HL-60/S4 treated with retinoic acid at 250 ng/mL for 4 days and 3 days (cell line): Measurements from ENCODE around the gene CAMSAP2.

Experiments used
- in situ Hi-C: fragments of 300-500 bp; cut with MboI; formaldehyde crosslinking; loops from 2 replicates; pipeline ENCODE4 v1.7.0; 2022; ENCODE audit warnings: low sequenced_read_pairs

The CAMSAP2 gene

GRCh38 chr1:200874694-200875093 is 136.0 kb downstream of the CAMSAP2 start:
- in situ Hi-C loops, result no loop called here

DNA sequence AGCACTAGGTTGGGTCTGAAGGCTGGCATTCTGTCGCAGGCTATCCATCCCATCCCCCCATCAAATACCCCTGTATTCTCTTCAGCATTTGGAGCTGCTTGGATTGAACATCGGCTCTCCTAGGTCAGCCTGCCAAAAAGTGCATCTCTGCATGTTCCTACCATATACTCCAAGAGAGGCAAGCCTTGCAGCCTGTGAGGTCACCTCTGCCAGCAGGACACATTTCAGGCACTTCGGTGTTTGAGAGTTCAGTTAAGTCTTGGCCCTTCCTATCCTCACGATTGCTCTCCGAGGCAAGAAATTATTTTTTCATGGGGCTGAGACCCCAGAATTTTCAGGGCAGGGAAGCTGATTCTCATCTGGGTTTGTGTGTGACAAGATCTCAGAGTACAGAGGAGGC is 136.7 kb downstream of the CAMSAP2 start:
- in situ Hi-C loops, result no loop called here

DNA sequence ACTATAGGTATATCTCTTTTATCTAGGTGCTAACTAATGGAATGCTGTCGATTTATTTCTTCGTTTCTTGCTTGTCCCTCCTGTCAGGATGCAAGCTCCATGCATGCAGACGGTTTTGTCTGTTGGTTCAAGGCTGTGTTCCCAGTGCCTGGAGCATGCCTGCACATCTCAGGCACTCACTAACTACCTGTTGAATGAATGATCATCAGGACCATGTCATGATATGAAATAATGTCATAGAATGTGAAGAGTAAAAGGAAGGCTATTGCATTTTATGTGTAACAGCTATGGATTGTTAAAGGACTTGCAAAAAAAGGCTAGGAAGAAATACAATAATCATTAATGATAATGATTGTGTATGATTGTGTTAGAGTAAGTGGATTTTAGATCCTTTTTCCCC is 138.3 kb downstream of the CAMSAP2 start:
- in situ Hi-C loops, result no loop called here

- in situ Hi-C loops, result no loop called here
Measured at GRCh38 chr1:200877839-200878551, 139.3 kb downstream of the CAMSAP2 start.

- in situ Hi-C loops, result no loop called here
Measured at GRCh38 chr1:200880212-200880611, 141.5 kb downstream of the CAMSAP2 start.

DNA sequence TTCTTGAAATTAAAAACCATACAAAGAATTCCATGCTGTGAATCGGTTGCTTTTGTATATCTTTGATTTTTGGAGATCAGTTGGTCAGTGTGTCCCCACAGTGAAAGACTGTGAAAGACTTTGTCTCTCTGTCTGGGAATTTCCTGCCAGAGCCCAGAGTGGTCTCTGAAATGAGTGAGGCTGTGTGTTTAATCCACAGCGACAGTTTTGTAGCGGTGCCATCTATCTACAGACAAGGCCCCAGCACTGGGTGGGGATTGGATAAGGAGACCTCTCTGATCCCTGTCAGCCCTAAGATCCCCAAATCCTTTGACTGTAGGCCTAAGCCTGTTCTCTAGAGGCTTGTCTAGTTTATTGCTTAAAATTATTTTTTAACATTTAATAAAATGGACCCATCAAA is 144.4 kb downstream of the CAMSAP2 start:
- in situ Hi-C loops, result no loop called here

GRCh38 chr1:200885623-200886402 is 147.1 kb downstream of the CAMSAP2 start:
- in situ Hi-C loops, result no loop called here

- in situ Hi-C loops, result no loop called here
Measured at GRCh38 chr1:200886594-200886993, 147.9 kb downstream of the CAMSAP2 start.

- in situ Hi-C loops, result no loop called here
Measured at GRCh38 chr1:200887036-200887435, 148.3 kb downstream of the CAMSAP2 start.

GRCh38 chr1:200887772-200888348 is 149.2 kb downstream of the CAMSAP2 start:
- in situ Hi-C loops, result no loop called here

- in situ Hi-C loops, result no loop called here
Measured at GRCh38 chr1:200888349-200888838, 149.7 kb downstream of the CAMSAP2 start.

DNA sequence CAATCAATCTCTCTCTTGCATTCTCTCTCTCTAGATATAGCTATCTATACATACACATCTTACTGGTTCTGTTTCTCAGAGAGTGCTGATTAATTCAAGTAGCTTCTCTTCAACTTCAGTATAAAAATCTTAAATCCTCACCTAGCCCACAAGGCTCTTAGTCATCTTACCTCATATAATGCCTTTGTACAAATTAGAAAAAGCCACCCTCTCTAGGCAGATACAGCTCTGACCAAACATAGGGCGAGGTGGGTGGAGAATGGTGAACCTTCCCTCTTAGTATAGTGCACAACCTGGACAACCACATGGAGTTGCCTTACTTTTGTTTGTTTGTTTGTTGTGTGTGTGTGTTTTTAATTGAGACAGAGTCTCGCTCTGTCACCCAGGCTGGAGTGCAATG is 150.9 kb downstream of the CAMSAP2 start:
- in situ Hi-C loops, result no loop called here

- in situ Hi-C loops, result no loop called here
Measured at GRCh38 chr1:200890027-200890426, 151.3 kb downstream of the CAMSAP2 start.

DNA sequence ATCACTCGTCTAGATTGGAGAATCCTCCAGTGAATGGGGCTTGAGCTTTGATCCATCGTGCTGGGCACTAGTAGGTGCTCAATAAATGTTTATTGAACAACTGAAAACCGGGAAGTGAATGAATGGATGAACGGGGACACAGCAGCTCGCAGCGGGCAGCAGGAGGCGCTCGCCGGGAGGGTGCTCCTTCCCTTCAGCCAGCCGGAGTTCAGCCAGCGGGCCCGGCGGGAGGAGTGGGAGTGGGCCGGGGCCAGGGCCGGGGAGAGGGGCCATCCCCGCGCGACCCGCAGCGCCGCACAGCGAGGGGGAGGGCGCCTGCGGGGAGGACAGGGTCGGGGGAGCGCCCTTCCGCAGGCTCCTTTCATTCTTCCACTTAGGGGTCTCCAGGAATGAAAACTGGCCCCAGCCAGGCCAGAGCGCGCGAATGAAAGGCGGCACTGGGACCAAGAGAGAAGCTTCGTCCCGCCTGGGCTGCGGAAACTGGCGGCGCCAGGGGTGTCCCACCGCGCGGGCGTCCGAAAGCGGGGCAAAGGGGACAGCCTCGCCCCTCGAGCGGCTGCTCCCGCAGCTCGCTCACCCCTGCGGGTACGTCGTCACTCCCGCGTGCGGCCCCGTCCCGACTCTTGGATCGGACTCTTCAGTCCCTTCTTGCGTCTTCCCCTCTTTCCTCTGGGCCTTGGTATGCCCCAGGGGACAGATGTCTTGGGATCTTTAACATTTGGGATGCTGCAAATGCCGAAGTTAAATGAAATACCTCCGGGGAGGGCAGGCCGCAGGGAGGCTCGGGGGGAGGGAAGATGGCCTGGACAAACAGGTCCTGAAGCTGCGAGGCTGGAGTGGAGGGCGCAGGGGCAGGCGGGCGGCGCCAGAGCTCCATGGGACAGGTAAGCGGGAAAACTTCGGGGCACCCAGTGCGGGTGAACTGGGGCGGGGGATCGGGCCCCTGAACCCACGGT is 152.4 kb downstream of the CAMSAP2 start:
- in situ Hi-C loops, result no loop called here

- in situ Hi-C loops, result no loop called here
Measured at GRCh38 chr1:200891774-200892157, 153.1 kb downstream of the CAMSAP2 start.

- in situ Hi-C loops, result no loop called here
Measured at GRCh38 chr1:200892546-200892945, 153.9 kb downstream of the CAMSAP2 start.

DNA sequence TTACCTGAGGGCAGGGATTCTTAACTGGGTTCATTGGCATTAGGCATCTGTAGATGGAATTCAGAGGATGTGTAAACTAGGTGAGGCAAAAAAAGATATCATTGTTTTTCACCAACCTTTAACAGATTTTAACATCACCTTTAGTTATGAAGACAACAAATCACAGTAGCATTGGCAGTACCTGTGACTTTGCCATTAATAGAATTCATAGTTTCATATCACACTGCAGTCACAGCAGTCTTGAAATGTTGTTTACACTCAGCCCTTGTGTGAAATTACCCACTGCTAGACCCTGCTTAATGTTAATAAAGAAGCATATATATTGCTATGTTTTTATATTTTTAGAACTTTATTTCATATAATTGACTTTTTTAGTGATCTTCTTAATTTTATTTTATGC is 154.3 kb downstream of the CAMSAP2 start:
- in situ Hi-C loops, result no loop called here

DNA sequence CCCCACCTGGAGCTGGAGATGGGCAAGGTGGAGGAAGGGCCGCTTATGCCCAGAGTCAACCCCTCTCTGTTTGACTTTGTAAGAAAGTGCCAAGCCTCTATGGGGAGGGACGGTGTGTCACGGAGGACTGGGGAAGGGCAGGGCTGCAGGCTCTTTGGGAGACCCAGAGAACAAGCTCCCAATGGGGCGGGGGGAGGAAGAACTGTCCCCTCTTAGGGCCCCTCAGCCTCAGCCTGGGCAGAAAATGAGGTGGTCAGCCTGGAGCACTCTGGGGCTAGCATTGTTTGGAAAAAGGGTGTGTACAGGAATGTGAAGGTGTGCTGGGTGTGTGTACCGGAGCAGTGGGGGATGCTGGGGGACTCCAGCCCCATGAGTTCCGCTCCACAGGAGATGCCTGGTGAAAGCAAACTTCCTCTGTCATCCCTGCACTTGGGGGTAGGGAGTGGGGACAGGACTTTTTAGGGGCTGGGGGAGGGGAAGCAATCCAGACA is 154.8 kb downstream of the CAMSAP2 start:
- in situ Hi-C loops, result no loop called here

DNA sequence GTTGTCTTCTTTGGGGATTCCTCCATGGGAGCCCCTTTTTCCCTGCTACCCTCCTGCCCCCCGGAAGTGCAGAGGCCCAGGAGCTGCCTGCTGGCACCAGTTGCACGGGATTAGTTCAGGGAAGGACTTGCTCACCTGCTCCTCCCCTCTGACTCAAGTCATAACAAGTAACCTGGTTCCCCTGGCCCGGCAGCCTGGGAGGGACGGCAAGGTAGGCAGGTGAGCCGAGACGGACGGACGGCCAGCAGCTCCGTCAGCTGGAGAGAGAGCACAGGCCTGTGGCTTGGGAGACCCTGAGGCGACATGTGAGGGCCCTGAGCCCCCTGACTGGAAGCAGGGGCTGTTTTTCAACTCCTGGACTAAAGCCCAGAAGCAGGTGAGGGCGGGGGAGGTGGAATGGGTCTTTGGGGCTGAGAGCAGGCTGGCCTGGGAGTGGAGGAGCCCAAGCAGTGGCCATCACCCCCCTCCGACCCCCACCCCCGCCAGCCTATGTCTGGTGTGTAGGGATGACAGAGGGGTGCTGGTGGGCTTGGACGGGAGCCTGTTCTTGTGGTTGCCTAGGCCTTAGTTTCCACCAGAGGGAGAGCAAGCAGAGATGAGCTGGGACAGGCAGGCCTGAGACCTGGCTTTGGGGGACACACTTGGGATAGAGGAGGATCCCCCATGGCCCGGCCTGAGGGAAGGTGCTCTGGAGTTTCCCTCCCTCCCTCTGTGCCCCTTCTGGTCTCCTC is 156.2 kb downstream of the CAMSAP2 start, which contains the start of gene INAVA:
Gene INAVA (plus strand): TSS at position 189 of the 731 bp plus-strand sequence. CDS start 3,501 bp downstream, outside the sequence.
- in situ Hi-C loops, result no loop called here

DNA sequence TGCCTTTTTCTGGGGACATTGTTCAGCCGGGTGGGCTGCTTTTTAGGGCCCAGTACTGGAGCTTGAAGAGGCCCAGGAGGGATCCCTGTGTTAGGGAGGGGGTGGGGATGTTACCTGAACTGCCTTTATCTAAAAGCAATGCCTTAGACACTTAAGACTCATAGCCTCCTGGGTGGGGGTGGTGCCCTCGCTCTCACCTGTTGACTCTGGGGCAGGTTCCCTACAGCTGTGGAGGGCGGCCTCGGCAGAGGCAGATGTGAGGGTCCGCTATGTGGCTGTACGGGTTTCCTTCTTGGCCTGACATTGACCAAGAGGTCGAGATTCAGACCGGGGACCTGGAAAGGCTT is 156.7 kb downstream of the CAMSAP2 start:
- in situ Hi-C loops, result no loop called here
